Fibroblast of the aortic adventitia (primary cell): Measurements from ENCODE around the gene FOXF1. TPM values are rescaled to one million over a fixed set of nuclear protein-coding genes. Genes with fewer than 3 reads are reported as not detected.

Source experiments
- DNase-seq: peaks from one replicate; pipeline ENCODE4 v3.0.0-alpha.2; 2010; ENCODE audit warnings: low read depth
- H3K4me3 ChIP-seq: 2 replicates; pipeline ENCODE4 v1.5.1; 2011; ENCODE audit warnings: low read depth, mild to moderate bottlenecking, control low read depth, low read length, moderate library complexity
- CTCF ChIP-seq: IDR thresholded peaks from 2 replicates; pipeline ENCODE4 v1.5.1; 2011; ENCODE audit warnings: mild to moderate bottlenecking, low read length, control low read depth, inconsistent platforms; ENCODE audit not compliant: insufficient read depth
- total RNA-seq: library from RNA; depleted of rRNA; stranded (reverse); fragments of >200 nt; gene quantifications from 2 replicates; pipeline ENCODE4 v1.2.3, GENCODE V29; 2012; ENCODE audit warnings: low replicate concordance

FOXF1 gene
- total RNA-seq, 1 donor: 3.0 TPM

GRCh38 chr16:86479419-86479818 is 30.9 kb upstream of the FOXF1 start:
- DNase-seq: no peak
- no peak overlapping the region for H3K4me3 ChIP-seq
- TF ChIP-seq CTCF: no peak

DNA sequence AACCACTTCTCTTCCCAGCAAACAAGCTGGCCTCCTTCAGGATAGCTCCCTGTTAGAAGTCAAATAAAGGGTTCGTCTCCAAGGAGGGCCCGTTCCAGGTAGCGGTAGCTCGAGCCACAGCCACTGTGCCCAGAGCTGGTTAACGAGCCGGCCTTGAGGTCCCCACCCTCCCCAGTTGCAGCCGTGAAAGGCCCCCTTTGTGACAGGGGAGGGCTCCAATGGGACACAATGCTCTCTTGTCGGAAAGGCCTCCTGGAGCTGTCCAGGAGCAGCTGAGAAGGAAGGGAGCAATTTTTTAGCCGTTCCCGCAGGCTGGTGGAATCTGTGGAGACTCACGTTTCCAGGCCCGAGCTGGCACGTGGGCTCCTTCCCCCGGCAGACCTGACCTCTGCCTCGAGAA is 29.9 kb upstream of the FOXF1 start:
- no peak overlapping the region for H3K4me3 ChIP-seq
- DNase-seq: no peak
- no peak for TF ChIP-seq CTCF

DNA sequence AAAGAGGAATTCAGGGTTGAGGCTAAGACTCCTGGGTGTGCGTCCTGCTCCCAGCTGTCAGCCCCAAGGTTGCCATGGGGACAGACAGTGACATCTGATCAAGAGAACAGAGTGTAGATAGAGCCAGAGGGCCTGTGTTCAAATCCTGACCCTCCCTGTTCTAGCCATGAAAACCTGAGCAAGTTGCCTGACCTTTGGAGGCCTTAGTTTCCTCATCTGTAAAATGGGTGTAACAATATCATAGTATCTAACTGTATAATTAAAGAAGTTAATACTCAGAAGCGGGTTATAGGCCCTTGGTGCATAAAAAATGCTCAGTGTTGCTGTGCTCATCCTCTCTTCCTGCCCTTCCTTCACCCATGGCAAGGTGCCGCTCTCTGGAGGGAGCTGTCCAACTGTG is 28.7 kb upstream of the FOXF1 start:
- no peak for DNase-seq
- no peak for TF ChIP-seq CTCF
- H3K4me3 ChIP-seq: no peak overlapping the region

GRCh38 chr16:86484240-86484639 is 26.1 kb upstream of the FOXF1 start:
- DNase-seq: no peak
- no peak overlapping the region for H3K4me3 ChIP-seq
- no peak for TF ChIP-seq CTCF

GRCh38 chr16:86485746-86486145 is 24.6 kb upstream of the FOXF1 start:
- DNase-seq: no peak
- TF ChIP-seq CTCF: no peak
- no peak overlapping the region for H3K4me3 ChIP-seq

DNA sequence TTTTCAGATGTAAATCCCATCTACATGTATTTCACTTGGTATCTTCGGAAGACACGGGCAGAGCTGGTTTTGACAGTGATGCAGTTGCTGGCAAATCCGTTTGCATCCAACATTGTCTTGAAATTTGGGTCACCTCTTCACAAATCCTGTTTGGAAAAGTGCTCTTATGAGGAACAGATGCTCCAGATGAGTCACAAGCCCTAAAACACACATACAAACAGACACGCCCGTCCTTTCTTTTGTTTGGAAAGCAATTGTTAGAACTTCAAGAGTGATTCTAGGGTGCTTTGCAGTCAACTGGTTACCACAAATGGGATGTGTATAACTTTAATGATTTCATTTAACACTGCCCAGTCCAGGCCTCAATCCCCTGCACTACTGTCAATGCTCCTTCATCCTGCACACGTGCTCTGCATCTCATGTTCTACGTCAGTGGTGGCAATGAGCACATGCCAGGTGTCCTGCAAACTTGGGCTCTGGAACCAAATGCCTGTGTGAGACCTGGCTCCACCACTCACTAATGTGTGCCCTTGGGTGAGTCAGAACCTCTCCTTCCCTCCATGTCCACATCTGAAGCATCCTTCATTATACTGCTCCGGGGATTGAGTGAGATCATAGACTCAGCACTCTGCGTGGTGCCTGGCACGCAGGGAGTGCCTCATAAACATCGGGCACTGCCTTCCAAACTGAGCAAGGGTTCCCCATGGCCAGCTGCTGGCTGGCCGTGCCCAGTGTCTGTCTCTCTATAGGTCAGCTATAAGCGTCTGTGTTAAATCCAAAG is 19.3 kb upstream of the FOXF1 start:
- TF ChIP-seq CTCF: no peak
- no peak overlapping the region for H3K4me3 ChIP-seq
- peak; percentile 63 for DNase-seq

DNA sequence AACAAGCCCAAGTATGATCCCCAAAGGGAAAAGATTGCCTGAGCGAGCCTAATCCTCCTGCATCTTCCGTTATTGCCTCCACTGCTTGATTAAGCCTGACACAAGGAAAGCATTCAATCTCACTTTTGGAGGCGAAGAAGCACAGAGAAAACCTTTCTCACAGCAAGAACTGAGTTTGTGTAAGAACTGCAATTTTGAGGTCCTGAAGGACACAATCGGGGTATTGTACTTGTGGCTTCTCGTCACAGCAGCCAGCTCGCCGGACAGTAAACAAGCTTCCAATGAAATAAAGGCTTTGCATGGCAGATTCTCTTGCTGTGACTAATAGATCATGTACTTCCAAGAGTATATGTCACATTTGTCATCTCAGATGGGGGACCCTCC is 18.7 kb upstream of the FOXF1 start:
- H3K4me3 ChIP-seq: no peak overlapping the region
- no peak for TF ChIP-seq CTCF
- DNase-seq: no peak
